Measurements from ENCODE around the gene PMPCA. TPM values are rescaled to one million over a fixed set of nuclear protein-coding genes. Genes with fewer than 3 reads are reported as not detected.

The PMPCA gene
- total RNA-seq, 1 experiment from 2014 or later, result 94.5 TPM

DNA sequence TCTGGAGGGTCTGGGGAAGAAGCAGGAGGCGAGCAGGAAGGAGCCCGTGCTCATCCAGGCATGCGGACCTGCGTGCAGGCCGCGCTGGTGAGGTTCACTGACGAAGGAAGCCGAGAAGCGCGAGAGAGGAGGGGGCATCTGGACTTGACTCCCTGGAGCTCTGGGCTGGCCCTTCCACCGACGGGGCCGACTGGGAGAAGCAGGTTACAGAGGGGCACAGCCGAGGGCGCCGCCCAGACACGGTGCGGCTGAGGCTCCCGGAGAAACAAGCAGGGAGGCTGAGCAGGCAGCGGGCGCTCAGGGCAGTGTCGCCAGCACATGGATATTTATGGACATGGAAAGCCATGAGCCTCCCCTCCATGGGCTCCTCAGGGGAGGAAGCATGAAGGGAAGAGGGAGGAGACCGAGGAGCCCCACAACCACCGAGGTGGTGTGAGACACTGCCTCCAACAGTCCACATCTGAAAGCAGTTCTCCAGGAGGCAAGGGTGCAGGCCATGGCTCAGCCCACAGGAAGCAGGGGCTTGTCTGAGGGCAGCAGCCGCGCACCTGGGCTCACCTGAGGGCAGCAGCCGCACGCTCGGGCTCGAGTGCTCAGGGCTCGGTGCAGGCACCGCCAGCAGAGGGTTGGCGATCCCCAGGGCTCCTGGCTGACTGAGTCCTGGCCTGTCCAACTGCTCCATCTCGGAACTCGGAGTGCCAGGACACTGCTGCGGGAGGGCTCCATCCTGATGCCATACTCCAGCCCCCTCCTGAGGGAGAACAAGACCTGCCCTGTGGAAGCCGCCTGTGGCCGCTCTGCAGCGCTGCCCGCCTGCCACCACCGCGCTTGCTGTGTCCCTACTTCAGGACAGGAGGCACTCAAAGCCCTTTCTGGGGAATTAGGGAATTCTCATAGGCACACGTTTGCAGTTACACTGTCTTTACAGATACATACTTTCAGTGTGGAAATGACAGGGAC, 44.9 kb downstream of the PMPCA start:
- Mint-ChIP-seq H3K27me3 (ENCODE audit: low read depth) (no peaks in the 10 kb centered on the region), H3K4me1 (no peaks in the 10 kb centered on the region), H3K36me3 (ENCODE audit: insufficient read depth in 1 of 3, low read depth in 3 of 3) (peaks cover 54 to 86% (median 83%) of the 10 kb centered on the region in 3 experiments; a peak in 6 of 7 replicates), H3K4me3 (no peak overlapping the region), H3K27ac (peak overlapping the region in 1 of 3 experiments; percentile 19; a peak in 1 of 7 replicates), H3K9me3 (no peaks in the 10 kb centered on the region)
- Histone ChIP-seq H2BK120ac (ENCODE audit: low read depth, low read length, poor library complexity, severe bottlenecking) (no peak overlapping the region), H3K4me1 (ENCODE audit: insufficient read depth, low read length) (no peaks in the 10 kb centered on the region), H3K23me2 (ENCODE audit: insufficient read length, low read depth, low read length, poor library complexity, severe bottlenecking) (peaks cover 3% of the 10 kb centered on the region), H3K4me2 (ENCODE audit: insufficient read depth, insufficient read length, low read length) (no peak overlapping the region), H3K27ac (ENCODE audit: insufficient read length, low read depth, low read length) (no peak overlapping the region), H3T11ph (ENCODE audit: low read length) (no peak overlapping the region), H4K5ac (ENCODE audit: insufficient read length, low read depth, low read length) (no peak overlapping the region), H4K8ac (replicated peaks; ENCODE audit: insufficient read length, low read depth, low read length) (no peak overlapping the region), H2BK20ac (ENCODE audit: low read depth, low read length, poor library complexity, severe bottlenecking) (no peak overlapping the region), H4K91ac (ENCODE audit: insufficient read length, low read depth, low read length) (no peak overlapping the region), H3K27me3 (ENCODE audit: insufficient read depth, low read length) (no peaks in the 10 kb centered on the region), H3K9me3 (ENCODE audit: control insufficient read depth, low read depth, low read length) (no peaks in the 10 kb centered on the region), H2BK15ac (ENCODE audit: low read depth, low read length) (no peak overlapping the region), H2AFZ (ENCODE audit: low read length) (no peak overlapping the region), H3K18ac (ENCODE audit: insufficient read length, low read depth, low read length) (no peak overlapping the region), H3K9ac (ENCODE audit: extremely low read depth, insufficient read length, low read length) (no peak overlapping the region), H2BK5ac (ENCODE audit: insufficient read length, low read length) (no peak overlapping the region), H3K79me2 (ENCODE audit: insufficient read depth, low read length) (no peaks in the 10 kb centered on the region), H3K56ac (ENCODE audit: insufficient read length, low read depth, low read length) (no peak overlapping the region), H2BK12ac (ENCODE audit: insufficient read length, low read depth, low read length) (no peak overlapping the region), H3K4ac (ENCODE audit: low read depth, low read length) (no peak overlapping the region), H3K79me1 (ENCODE audit: insufficient read depth, low read depth, low read length, poor library complexity, severe bottlenecking) (no peaks in the 10 kb centered on the region), H3K23ac (ENCODE audit: insufficient read length, low read depth, low read length) (no peak overlapping the region), H3K14ac (ENCODE audit: insufficient read depth, low read length) (no peak overlapping the region), H4K20me1 (ENCODE audit: control insufficient read depth, insufficient read depth, insufficient read length) (no peaks in the 10 kb centered on the region), H2AK5ac (ENCODE audit: insufficient read length, low read length) (no peak overlapping the region)
- DNase-seq, result no peak
- TF ChIP-seq CTCF (conservative IDR thresholded peaks at IDR 0.05), result no peak
- no CpG with 5 or more reads among the region's 43 CpGs for WGBS (ENCODE audit: extremely low coverage, insufficient read length, low lambda C conversion rate)
